Stimulated activated memory B cell treated with anti-CD40 and anti-IgM and Interleukin-4, amounts not matched to agents 10 μg/mL and 1 μg/mL and 100 μg/mL, for 72 hours (primary cell): Measurements from ENCODE around the gene SETD3.

ENCODE experiments used
- ATAC-seq: fragments of 150-1000 bp; cut with Tn5 transposase; 2 replicates; pipeline ENCODE4 v1.10.0; 2021
- H3K27ac Mint-ChIP-seq: one replicate; pipeline ENCODE4 v1.8.0; 2022; ENCODE audit warnings: mild to moderate bottlenecking, mixed read lengths
- H3K27me3 Mint-ChIP-seq: one replicate; pipeline ENCODE4 v1.8.0; 2022; ENCODE audit warnings: mixed read lengths
- H3K36me3 Mint-ChIP-seq: one replicate; pipeline ENCODE4 v1.8.0; 2022; ENCODE audit warnings: mixed read lengths
- H3K4me1 Mint-ChIP-seq: one replicate; pipeline ENCODE4 v1.8.0; 2022; ENCODE audit warnings: mixed read lengths
- H3K4me3 Mint-ChIP-seq: one replicate; pipeline ENCODE4 v1.8.0; 2022; ENCODE audit warnings: mild to moderate bottlenecking, moderate library complexity, mixed read lengths
- H3K9me3 Mint-ChIP-seq: one replicate; pipeline ENCODE4 v1.8.0; 2022; ENCODE audit warnings: mixed read lengths

Gene SETD3

GRCh38 chr14:99479160-99479905 lies 1.3 kb downstream of the SETD3 start:
- H3K4me1 Mint-ChIP-seq = peaks cover 47% of the 10 kb centered on the region
- H3K36me3 Mint-ChIP-seq = peaks cover 6% of the 10 kb centered on the region

GRCh38 chr14:99478128-99478527 lies 2.5 kb downstream of the SETD3 start:
- Mint-ChIP-seq H3K4me3 (no peak overlapping the region), H3K4me1 (peaks cover 36% of the 10 kb centered on the region), H3K27ac (peak overlapping the region; percentile 58), H3K36me3 (peaks cover 6% of the 10 kb centered on the region), H3K9me3 (no peaks in the 10 kb centered on the region), H3K27me3 (no peaks in the 10 kb centered on the region)
- ATAC-seq = no peak

More at GRCh38 chr14:99479160-99479905, 1.3 kb downstream of the SETD3 start:
- Mint-ChIP-seq H3K4me3 (peak overlapping the region; percentile 84), H3K9me3 (no peaks in the 10 kb centered on the region), H3K27ac (peak overlapping the region; percentile 58), H3K27me3 (no peaks in the 10 kb centered on the region)
- no peak for ATAC-seq

GRCh38 chr14:99476864-99477263 lies 3.8 kb downstream of the SETD3 start:
- Mint-ChIP-seq H3K27ac (no peak overlapping the region), H3K4me1 (peaks cover 27% of the 10 kb centered on the region)
- ATAC-seq = no peak

GRCh38 chr14:99475660-99476059 lies 5.0 kb downstream of the SETD3 start:
- Mint-ChIP-seq H3K27ac (no peak overlapping the region), H3K36me3 (peaks cover 6% of the 10 kb centered on the region), H3K4me3 (no peak overlapping the region), H3K9me3 (no peaks in the 10 kb centered on the region), H3K4me1 (peaks cover 30% of the 10 kb centered on the region), H3K27me3 (no peaks in the 10 kb centered on the region)
- no peak for ATAC-seq

More at GRCh38 chr14:99476864-99477263, 3.8 kb downstream of the SETD3 start:
- Mint-ChIP-seq H3K9me3 (no peaks in the 10 kb centered on the region), H3K27me3 (no peaks in the 10 kb centered on the region), H3K4me3 (no peak overlapping the region), H3K36me3 (peaks cover 6% of the 10 kb centered on the region)

- Mint-ChIP-seq H3K36me3 (peaks cover 6% of the 10 kb centered on the region), H3K4me3 (no peak overlapping the region), H3K27ac (no peak overlapping the region), H3K9me3 (no peaks in the 10 kb centered on the region), H3K4me1 (peaks cover 35% of the 10 kb centered on the region), H3K27me3 (no peaks in the 10 kb centered on the region)
- no peak for ATAC-seq
Observed at GRCh38 chr14:99475179-99475578, 5.5 kb downstream of the SETD3 start.

- Mint-ChIP-seq H3K27me3 (no peaks in the 10 kb centered on the region), H3K36me3 (peaks cover 5% of the 10 kb centered on the region), H3K27ac (no peak overlapping the region), H3K9me3 (no peaks in the 10 kb centered on the region), H3K4me1 (peaks cover 38% of the 10 kb centered on the region), H3K4me3 (no peak overlapping the region)
- no peak for ATAC-seq
Observed at GRCh38 chr14:99473458-99473857, 7.2 kb downstream of the SETD3 start.

- H3K4me3 Mint-ChIP-seq = no peak overlapping the region
- H3K27me3 Mint-ChIP-seq = no peaks in the 10 kb centered on the region
- peaks cover 38% of the 10 kb centered on the region for H3K4me1 Mint-ChIP-seq
- no peaks in the 10 kb centered on the region for H3K9me3 Mint-ChIP-seq
- peaks cover under 1% of the 10 kb centered on the region for H3K36me3 Mint-ChIP-seq
- no peak overlapping the region for H3K27ac Mint-ChIP-seq
- ATAC-seq = no peak
Observed at GRCh38 chr14:99472937-99473336, 7.7 kb downstream of the SETD3 start.

GRCh38 chr14:99471731-99472130 lies 8.9 kb downstream of the SETD3 start:
- Mint-ChIP-seq H3K4me1 (peaks cover 42% of the 10 kb centered on the region), H3K27ac (no peak overlapping the region)

GRCh38 chr14:99468836-99469592 lies 11.6 kb downstream of the SETD3 start:
- Mint-ChIP-seq H3K9me3 (no peaks in the 10 kb centered on the region), H3K27ac (no peak overlapping the region), H3K36me3 (peaks cover 15% of the 10 kb centered on the region), H3K27me3 (no peaks in the 10 kb centered on the region), H3K4me1 (peaks cover 38% of the 10 kb centered on the region), H3K4me3 (no peak overlapping the region)
- ATAC-seq = no peak

More at GRCh38 chr14:99471731-99472130, 8.9 kb downstream of the SETD3 start:
- ATAC-seq = no peak
- no peak overlapping the region for H3K4me3 Mint-ChIP-seq
- no peaks in the 10 kb centered on the region for H3K27me3 Mint-ChIP-seq
- H3K9me3 Mint-ChIP-seq = no peaks in the 10 kb centered on the region
- no peaks in the 10 kb centered on the region for H3K36me3 Mint-ChIP-seq

GRCh38 chr14:99468081-99468480 lies 12.6 kb downstream of the SETD3 start:
- ATAC-seq = no peak
- peaks cover 24% of the 10 kb centered on the region for H3K36me3 Mint-ChIP-seq
- no peaks in the 10 kb centered on the region for H3K9me3 Mint-ChIP-seq
- H3K4me3 Mint-ChIP-seq = no peak overlapping the region
- no peaks in the 10 kb centered on the region for H3K27me3 Mint-ChIP-seq
- no peak overlapping the region for H3K27ac Mint-ChIP-seq
- peaks cover 36% of the 10 kb centered on the region for H3K4me1 Mint-ChIP-seq

- Mint-ChIP-seq H3K9me3 (no peaks in the 10 kb centered on the region), H3K27me3 (no peaks in the 10 kb centered on the region), H3K36me3 (peaks cover 30% of the 10 kb centered on the region), H3K27ac (no peak overlapping the region), H3K4me3 (no peak overlapping the region), H3K4me1 (peaks cover 33% of the 10 kb centered on the region)
- no peak for ATAC-seq
Observed at GRCh38 chr14:99467336-99468078, 13.2 kb downstream of the SETD3 start.

- Mint-ChIP-seq H3K36me3 (peaks cover 37% of the 10 kb centered on the region), H3K9me3 (no peaks in the 10 kb centered on the region), H3K27me3 (no peaks in the 10 kb centered on the region), H3K27ac (no peak overlapping the region), H3K4me1 (peaks cover 33% of the 10 kb centered on the region), H3K4me3 (no peak overlapping the region)
- no peak for ATAC-seq
Observed at GRCh38 chr14:99466758-99467157, 13.9 kb downstream of the SETD3 start.

GRCh38 chr14:99465288-99465687 lies 15.4 kb downstream of the SETD3 start:
- H3K4me1 Mint-ChIP-seq = peaks cover 24% of the 10 kb centered on the region
- ATAC-seq = no peak

GRCh38 chr14:99463974-99464373 lies 16.7 kb downstream of the SETD3 start:
- Mint-ChIP-seq H3K4me3 (no peak overlapping the region), H3K27me3 (no peaks in the 10 kb centered on the region), H3K4me1 (peaks cover 16% of the 10 kb centered on the region), H3K27ac (no peak overlapping the region), H3K36me3 (peaks cover 56% of the 10 kb centered on the region), H3K9me3 (no peaks in the 10 kb centered on the region)
- no peak for ATAC-seq

More at GRCh38 chr14:99465288-99465687, 15.4 kb downstream of the SETD3 start:
- Mint-ChIP-seq H3K27ac (no peak overlapping the region), H3K27me3 (no peaks in the 10 kb centered on the region), H3K9me3 (no peaks in the 10 kb centered on the region), H3K4me3 (no peak overlapping the region), H3K36me3 (peaks cover 49% of the 10 kb centered on the region)

- H3K27ac Mint-ChIP-seq = no peak overlapping the region
- H3K27me3 Mint-ChIP-seq = no peaks in the 10 kb centered on the region
- no peak for ATAC-seq
- no peaks in the 10 kb centered on the region for H3K4me1 Mint-ChIP-seq
- H3K4me3 Mint-ChIP-seq = no peak overlapping the region
- H3K36me3 Mint-ChIP-seq = peaks cover 65% of the 10 kb centered on the region
- H3K9me3 Mint-ChIP-seq = no peaks in the 10 kb centered on the region
Observed at GRCh38 chr14:99462210-99462609, 18.4 kb downstream of the SETD3 start.
